HUDEP-2 (cell line): ENCODE measurements around the gene TMEM243.
"Not testable (repeated sequence)": the region's sequence is repeated elsewhere in the genome, so short reads cannot be mapped to it uniquely, and the experiment has no call there.

Source experiments
- DNase-seq, 76 experiments: peaks; one replicate each; lab custom pipeline; 2025; ENCODE audit not compliant: unreplicated experiment in 76 of 76; lab: John Stamatoyannopoulos, UW

TMEM243 gene

DNA sequence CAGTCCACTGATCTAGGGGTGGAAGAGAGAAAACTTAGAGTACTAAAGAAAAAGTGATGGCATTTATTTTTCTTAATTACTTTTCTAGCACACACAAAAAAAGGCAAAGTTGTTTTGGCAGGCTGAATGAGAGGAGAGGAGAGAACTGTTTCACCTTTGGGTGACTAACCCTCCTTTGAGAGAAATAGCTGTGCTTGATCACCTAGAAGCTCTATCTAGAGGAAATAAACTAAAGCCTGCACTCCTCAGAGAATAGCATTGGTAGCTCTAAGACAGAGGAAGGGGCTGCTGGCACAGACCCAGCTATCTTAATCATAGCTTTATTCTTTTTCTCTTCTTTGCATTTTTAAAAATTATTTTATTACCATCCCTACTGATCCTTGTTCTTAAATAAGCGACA lies 6.3 kb downstream of the TMEM243 start:
- no peak for DNase-seq

DNA sequence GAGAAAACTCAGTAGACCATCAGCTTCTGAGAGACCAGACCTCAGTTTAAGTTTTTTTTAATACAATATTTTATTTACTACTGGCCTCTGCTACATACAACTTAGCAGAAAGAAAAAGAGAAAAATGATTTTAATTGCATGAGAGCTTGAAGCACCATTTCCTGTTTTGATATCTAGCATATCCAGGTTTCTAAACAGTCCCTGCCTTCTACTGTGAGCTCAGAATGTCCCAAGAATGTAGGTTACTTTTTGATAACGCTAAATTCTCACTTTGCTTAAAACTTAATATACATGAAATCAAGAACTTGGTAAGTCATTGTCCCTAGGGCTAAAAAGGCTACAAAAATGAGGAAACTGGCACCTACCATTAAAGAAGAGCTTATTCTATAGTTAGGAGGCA lies 7.0 kb downstream of the TMEM243 start:
- no peak for DNase-seq

DNA sequence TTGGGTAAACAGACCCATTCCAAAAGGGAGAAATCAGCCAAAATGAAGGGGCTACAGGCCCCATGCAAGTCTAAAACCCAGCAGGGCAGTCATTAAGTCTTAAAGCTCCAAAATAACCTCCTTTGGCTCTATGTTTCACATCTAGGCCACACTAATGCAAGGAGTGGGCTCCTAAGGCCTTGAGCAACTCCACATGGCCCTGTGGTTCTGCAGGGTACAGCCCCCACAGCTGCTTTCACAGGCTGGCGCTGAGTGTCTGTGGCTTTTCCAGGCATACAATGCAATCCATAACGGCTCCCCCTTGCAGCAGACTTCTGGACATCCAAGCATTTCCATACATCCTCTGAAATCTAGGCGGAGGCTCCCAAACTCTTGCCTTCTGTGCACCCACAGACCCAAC lies 9.0 kb downstream of the TMEM243 start:
- DNase-seq = no peak

DNA sequence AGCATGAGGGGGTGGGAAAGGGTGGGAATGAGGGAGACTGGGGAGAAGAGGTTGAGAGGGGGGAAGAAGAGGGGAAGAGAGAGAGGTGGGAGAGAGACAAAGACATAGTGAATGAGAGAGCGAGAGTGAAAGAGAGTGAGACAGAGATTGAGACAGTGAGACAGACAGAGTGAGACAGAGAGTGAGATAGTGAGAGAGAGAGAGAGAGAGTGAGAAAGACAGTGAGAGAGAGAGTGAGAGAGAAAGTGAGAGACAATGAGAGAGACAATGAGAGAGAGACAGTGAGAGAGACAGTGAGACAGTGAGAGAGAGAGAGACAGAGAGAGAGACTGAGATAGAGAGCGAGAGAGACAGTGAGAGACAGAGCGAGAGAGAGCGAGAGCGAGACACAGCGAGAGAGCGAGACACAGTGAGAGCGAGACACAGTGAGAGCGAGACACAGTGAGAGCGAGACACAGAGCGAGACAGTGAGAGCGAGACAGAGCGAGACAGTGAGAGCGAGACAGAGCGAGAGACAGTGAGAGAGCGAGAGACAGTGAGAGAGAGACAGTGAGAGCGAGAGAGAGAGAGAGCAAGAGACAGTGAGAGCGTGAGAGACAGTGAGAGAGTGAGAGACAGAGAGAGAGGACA lies 10.1 kb downstream of the TMEM243 start:
- DNase-seq = no peak

DNA sequence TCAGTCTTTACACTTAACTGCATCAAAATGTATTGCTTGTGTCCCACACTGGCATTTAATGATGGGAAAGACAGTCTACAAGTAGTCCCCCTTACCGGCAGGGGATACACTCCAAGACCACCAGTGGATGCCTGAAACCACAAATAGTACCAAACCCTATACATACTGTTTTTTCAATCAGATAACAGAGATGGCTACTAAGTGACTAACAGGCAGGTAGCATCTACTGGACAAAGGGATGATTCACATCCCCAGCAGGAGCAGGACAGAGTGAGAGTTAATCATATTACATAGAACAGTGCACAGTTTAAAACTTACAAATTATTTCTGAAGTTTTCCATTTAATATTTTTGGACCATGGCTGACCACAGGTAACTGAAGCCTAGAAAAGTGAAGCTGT lies 13.2 kb downstream of the TMEM243 start:
- no peak for DNase-seq

DNA sequence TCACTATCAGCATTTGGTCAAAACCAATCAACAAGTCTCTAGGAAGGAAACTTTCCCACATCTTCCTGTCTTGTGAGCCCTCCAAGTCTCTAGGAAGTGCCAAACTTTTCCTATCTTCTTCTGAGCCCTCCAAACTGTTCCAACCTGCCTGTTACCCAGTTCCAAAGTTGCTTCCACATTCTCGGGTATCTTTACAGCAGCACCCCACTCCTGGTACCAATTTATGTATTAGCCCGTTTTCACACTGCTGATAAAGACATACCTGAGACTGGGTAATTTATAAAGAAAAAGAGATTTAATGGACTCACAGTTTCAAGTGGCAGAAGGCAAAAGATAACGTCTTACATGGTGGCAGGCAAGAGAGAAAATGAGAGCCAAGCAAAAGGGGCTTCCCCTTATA lies 13.8 kb downstream of the TMEM243 start:
- not testable (repeated sequence) for DNase-seq

DNA sequence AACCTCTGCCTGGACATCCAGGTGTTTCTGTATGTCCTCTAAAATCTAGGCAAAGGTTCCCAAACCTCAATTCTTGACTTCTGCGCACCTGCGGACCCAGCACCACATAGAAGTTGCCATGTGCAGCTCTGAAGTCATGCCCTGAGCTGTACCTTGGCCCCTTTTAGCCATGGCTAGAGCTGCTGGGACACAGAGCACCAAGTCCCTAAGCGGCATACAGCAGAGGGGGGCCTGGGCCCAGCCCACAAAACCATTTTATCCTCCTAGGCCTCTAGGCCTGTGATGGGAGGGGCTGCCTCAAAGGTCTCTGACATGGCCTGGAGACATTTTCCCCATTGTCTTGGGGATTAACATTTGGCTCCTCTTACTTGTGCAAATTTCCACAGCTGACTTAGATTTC lies 14.6 kb downstream of the TMEM243 start:
- DNase-seq = no peak

DNA sequence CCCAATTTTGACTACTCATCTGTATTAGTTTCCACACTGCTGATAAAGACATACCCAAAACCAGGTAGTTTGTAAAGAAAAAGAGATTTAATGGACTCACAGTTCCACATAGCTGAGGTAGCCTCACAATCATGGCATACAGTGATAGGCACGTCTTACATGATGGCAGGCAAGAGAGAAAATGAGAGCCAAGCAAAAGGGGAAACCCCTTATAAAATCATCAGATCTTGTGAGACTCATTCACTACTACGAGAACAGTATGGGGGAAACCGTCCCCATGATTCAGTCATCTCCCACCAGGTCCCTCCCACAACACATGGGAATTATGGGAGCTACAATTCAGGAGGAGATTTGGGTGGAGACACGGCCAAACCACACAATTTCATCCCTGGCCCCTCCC lies 15.6 kb downstream of the TMEM243 start:
- DNase-seq = not testable (repeated sequence)

DNA sequence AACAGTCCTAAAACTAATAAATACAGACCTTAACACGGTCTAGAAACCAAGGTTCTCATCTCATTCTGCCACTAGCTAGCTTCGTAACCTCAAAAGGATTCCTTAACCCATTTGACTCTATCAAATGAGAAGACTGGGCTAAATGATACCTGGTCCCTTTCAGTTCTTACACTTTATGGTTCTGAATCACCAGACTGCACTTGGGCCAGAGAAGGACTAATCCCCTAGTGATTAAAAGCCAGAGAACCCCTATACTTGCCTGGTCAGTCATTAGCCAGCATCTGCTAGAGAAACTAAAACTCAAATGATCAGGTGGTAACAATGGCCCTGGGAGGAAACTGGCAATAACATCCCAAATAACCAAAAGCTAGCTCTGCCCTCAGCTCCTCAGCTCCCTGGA lies 16.8 kb downstream of the TMEM243 start:
- DNase-seq = no peak

DNA sequence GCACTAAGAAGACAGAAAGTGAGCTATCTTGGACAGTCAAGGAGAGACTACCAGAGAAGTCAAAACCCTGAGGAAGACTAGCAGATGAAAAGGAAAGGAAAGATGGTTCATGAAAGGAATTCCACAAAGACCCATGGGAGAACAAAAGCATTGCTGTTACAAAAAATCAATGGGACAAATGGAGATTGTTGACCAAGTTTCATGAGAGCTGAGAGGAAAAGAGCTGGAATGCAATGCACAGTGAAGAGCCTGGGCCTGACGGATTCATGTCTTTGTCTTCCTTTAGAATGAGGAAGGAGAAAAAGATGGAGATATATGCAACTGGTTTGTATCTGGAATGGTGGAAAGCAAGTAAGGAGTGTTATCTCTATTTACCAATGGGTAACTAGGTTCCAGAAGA lies 17.3 kb downstream of the TMEM243 start:
- DNase-seq = no peak

DNA sequence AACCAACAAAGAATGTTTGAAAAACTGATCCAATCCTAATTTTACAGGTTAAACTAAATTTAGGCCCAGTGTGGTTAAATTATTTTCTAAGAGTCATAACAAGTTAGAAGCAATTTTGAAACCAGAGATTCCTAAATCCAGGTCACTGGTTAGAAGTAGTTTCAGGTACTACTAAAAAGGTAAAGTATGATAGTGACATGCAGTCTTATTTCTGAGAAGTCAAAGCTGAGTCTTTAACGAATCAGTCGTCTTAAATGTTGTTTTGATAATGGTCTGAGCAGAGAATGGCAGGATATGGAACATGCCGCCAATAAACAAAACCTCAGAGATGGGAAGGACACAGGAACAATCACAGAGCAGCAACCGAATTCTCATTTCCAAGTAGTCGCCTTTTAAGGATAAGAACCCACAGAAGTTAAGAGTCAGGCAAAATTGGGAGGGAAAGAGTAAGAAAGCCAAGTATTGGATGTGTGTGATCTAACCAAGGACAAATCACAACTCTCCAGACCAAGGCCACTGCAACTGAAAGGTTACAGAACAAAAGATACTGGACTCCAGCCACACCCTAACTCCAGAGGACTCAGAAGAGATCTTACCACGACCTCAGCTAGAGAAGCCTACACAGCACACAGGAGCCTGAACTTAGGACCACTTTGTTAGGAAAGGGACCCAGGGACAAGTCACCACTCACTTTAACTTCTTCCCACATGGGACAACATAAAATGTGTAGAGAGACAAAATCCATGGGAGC lies 19.7 kb downstream of the TMEM243 start:
- no peak for DNase-seq

DNA sequence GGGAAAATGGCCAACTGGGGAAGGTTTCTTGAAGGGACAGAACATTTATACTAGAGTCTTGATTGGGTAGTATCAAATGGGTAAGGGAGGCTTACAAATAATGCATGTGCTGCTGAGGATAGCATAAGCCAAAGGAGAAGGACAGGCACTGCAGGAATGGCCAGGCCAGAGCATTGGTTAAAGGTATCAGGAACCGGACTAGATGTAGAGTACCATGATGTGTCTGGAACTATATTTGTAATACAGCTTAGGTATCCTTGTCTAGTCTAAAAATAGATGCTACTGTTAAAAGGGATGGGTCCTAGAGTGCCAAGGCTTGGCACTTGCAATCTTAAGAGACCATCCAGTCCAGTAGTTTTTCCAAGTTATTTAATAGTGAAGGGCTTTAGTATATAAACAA lies 20.3 kb downstream of the TMEM243 start:
- DNase-seq = no peak

DNA sequence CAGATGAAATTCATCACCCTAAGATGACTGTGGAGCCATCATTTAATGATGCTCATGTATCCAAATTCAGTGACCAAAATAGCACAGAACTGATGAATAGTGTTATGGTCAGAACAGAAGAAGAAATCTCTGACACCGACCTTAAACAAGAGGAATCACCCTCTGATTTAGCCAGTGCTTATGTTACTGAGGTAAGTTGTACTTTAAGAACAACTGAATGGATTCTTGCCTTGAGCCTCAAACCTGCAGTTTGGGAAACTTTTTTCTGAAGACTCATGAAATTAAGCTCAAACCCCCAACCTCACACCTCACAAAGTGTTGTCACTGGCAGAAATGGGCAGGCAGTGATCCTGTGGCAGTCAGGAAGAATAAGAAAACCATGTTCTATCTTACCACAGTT lies 25.6 kb downstream of the TMEM243 start:
- DNase-seq = no peak

DNA sequence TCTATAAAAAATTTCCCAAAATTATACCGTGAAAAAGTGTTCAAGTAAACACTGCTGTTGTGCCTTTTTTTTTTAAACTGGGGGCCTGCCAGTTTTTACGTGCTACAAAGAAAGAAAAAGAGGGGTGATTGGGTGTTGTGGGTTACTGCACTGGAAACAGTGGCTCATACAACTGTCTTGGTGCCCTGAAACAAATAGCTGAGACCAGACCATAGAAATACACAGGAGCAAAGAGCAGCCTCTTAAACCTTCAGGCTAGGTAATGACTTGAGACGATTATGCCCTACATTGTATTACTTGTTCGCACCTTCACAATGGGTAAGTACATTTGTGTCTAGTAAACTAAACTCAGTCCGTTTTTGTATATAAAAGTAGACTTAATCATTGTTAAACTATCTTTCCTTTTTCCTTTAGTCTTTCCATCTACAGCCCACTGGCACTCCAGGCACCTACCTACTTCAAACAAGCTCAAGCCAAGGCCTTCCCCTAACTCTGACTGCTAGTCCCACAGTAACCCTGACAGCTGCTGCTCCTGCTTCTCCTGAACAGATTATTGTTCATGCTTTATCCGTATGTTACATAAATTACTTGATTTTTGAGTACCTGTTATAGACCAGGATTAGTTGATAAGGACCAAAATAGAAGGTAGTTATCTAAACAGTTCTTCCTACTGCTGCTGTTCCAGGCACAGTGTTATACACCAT lies 26.6 kb downstream of the TMEM243 start:
- DNase-seq = no peak

DNA sequence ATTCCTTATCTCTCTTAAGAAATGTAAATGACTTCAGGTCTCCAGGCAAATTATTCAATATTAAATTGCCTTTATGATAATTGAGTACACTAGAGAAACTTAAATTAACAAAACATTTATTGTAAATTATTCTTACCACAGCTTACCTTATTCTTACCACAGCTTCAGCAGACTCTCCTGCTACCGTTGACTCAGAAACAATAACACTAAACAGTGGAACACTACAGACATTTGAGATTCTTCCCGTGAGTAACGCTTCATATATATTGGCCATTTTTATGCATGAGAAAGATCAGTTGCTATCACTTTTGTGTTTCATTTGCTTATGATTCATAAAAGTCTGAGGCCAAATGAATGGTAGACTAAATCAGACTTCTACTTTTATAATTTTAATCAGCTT lies 28.7 kb downstream of the TMEM243 start:
- DNase-seq = no peak

DNA sequence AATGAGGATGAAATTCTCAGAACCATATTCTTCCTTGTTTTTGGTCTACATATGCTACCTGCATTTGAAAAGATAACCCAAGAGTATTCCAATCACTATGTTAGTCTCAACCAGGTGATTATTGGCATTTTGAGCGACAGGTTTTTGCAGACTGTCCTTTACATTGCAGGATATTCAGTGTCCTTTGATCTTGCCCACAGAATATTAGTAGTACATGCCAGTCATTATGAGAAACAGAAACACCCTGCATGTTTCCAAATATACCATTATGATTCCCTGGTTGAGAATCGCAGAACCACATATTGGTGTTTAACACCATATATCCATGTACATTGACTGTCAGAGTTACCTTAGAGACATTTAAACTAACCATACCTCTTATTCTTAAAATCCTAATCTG lies 30.6 kb downstream of the TMEM243 start:
- no peak for DNase-seq

DNA sequence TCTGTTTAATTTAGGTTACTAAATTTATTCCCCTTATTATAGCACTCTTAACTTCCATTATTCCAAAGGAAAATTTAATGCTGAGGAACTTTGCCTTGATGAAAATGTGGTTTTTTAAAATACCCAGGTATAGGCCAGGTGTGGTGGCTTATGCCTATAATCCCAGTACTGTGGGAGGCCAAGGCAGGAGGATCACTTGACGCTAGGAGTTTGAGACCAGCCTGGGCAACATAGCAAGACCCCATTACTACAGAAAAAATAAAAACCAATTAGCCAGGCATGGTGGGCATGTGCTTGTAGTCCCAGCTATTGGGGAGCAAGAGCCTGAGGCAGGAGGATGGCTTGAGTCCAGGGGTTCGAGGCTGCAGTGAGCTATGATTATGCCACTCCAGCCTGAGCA lies 32.4 kb downstream of the TMEM243 start:
- DNase-seq = no peak

DNA sequence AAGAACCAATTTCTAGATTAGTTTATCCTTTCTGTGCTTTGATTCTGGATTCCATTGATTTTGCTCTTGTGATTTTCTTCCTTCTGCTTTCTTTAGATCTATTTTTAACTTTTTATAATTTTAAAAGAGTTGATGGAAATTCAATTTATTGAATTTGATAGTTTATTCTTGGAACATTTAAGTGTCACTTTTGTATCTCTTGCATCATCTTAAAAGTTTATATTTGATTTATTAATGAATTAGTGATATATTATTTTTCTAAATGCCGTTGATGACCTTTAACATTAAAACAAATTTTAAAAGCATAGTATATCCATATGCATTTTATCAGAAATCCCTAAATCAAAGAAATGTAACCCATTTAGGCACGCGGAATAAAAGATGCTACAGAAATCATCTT lies 40.4 kb downstream of the TMEM243 start:
- DNase-seq = no peak

DNA sequence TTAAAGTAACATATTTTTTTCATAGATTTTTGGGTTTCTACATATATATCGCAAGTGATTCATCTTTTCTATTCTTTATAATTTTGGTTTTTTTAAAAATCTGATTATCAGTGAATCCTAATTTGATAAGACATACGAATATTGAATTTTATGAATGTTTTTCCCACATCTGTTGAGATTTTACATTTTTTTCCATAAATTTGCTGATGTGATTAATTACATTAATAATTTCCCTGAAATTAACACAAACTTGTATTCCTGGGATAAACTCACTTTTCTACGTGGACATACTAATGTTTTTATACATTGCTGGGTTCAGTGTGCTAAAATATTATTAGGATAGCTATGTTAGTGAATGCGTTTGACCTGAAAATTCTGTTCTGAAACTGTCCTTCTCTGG lies 41.2 kb downstream of the TMEM243 start:
- DNase-seq = no peak

DNA sequence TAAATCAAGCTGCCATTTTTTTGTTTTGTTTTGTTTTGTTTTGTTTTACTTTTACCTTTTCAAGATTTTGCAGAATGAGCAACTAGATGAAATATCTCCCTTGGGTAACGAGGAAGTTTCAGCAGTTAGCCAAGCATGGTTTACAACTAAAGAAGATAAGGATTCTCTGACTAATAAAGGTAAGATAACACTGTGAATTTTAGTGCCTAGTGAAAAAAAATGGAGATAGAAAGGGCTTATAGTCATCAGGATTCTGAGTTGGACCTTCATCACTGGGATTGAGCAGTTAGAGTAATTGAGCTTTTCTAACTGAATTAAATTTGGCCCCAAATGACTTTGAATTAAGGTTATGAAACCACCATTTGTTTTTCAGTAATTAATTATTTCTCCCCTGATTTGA lies 46.1 kb downstream of the TMEM243 start:
- DNase-seq = peak in 1 of 76 experiments; percentile 6

DNA sequence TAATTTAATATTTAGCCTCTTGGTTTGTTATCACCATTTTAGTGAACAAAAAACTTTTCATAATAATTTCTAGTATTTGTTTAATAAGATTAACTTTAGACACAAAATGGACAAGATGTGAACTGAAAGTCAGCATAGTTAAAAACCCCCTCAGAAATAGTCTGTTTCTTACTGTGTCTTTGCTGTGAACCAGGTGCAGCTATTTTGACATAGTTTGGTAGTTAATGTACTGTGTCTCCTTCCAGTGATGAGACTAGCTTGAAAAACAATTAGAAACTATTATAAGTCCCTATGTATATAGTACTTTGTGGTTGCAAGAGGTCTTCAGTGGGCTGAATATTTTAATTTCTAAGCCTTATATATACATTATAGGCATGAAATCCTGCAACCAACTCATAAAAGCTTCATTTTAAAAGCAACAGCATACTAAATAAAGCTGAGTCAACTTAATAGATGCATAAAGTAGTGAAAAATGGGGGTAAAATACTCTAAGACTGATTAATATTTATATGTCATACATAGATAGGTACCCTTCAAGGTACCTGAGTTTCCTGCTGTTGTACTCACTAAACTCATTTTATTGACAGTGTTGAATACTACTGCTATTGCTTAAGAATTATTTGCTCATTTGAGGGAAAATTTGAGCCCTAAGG lies 48.1 kb downstream of the TMEM243 start:
- no peak for DNase-seq

DNA sequence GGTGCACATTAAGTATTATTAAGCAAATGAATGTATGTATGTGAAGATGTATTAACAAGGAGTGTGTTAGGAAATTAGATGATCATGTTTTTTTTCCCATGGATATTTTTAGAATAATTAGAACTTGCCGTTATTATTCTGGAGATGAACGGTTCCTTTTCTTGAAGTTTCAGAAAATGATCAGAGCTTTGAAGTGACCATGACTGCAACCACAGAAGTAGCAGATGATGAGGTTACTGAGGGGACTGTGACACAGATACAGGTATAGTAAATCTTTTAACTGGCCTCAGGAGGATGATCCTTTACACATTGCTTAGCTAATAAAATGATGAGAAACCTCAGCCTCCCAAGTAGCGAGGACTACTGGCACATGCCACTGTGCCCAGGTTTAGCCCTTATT lies 48.7 kb downstream of the TMEM243 start:
- no peak for DNase-seq
